WTC11 (cell line): ENCODE data around the gene HCST.

ENCODE experiments used
- NFE2L1 ChIP-seq: sonication (generic); formaldehyde crosslinking; IDR thresholded peaks from 2 replicates; pipeline ENCODE4 v1.8.1; 2023; ENCODE audit warnings: missing genetic modification reagents
- NFYB ChIP-seq: sonication (generic); formaldehyde crosslinking; conservative IDR thresholded peaks from 2 replicates; pipeline ENCODE4 v1.8.0; 2022; ENCODE audit warnings: low read depth, missing genetic modification reagents
- NR3C1 ChIP-seq: sonication (generic); formaldehyde crosslinking; conservative IDR thresholded peaks from 2 replicates; pipeline ENCODE4 v1.8.1; 2023; ENCODE audit warnings: low read depth, mild to moderate bottlenecking, missing genetic modification reagents
- ZBTB43 ChIP-seq: sonication (generic); formaldehyde crosslinking; IDR thresholded peaks from 2 replicates; pipeline ENCODE4 v1.8.1; 2023; ENCODE audit warnings: mild to moderate bottlenecking, missing genetic modification reagents
- ZNF512 ChIP-seq: sonication (generic); formaldehyde crosslinking; IDR thresholded peaks from 2 replicates; pipeline ENCODE4 v1.8.1; 2022; ENCODE audit warnings: missing genetic modification reagents, borderline replicate concordance
- TF ChIP-seq, protein P1 (sequence below): fragments of 200-600 bp; IDR thresholded peaks from 2 replicates; pipeline ENCODE4 v1.8.0; 2022; ENCODE audit warnings: antibody characterized with exemption

- TF ChIP-seq, protein P1, sequence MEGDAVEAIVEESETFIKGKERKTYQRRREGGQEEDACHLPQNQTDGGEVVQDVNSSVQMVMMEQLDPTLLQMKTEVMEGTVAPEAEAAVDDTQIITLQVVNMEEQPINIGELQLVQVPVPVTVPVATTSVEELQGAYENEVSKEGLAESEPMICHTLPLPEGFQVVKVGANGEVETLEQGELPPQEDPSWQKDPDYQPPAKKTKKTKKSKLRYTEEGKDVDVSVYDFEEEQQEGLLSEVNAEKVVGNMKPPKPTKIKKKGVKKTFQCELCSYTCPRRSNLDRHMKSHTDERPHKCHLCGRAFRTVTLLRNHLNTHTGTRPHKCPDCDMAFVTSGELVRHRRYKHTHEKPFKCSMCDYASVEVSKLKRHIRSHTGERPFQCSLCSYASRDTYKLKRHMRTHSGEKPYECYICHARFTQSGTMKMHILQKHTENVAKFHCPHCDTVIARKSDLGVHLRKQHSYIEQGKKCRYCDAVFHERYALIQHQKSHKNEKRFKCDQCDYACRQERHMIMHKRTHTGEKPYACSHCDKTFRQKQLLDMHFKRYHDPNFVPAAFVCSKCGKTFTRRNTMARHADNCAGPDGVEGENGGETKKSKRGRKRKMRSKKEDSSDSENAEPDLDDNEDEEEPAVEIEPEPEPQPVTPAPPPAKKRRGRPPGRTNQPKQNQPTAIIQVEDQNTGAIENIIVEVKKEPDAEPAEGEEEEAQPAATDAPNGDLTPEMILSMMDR: no peak
- TF ChIP-seq NFYB (CRISPR knock-in tag) (no peak), ZNF512 (CRISPR knock-in tag) (no peak), ZBTB43 (CRISPR knock-in tag) (no peak), NFE2L1 (no peak), NR3C1 (CRISPR knock-in tag) (no peak)
Measured at GRCh38 chr19:35887197-35887596, 15.1 kb upstream of the HCST start.
